IMR-90 (cell line): ENCODE results near the gene ANK3. TPM values are rescaled to one million over a fixed set of nuclear protein-coding genes. Genes with fewer than 3 reads are reported as not detected.

Source experiments
- ATAC-seq: fragments of 200-7000 bp; cut with Tn5 transposase; 2 replicates; pipeline ENCODE4 v1.9.1; 2020; ENCODE audit warnings: low read depth, mild to moderate bottlenecking, moderate library complexity
- BruUV-seq: library from RNA; stranded (reverse); fragments of 400-500 nt; replicated peaks from 2 replicates; lab custom pipeline; 2021; lab: Mats Ljungman, UMichigan
- CTCF ChIA-PET: fragments of 300-600 bp; formaldehyde crosslinking; extraction: SDS; loops from one replicate; lab custom pipeline; 2021; ENCODE audit warnings: antibody characterized with exemption; lab: Yijun Ruan, JAX
- POLR2A ChIA-PET: fragments of 300-600 bp; sonication (Branson Sonifier 250); formaldehyde crosslinking; loops from one replicate; lab custom pipeline; 2022; ENCODE audit warnings: antibody characterized with exemption; ENCODE audit not compliant: unreplicated experiment; lab: Charles Lee
- DNase-seq: peaks from one replicate; pipeline ENCODE4 v3.0.0; 2013
- H2AFZ ChIP-seq: replicated peaks from 2 replicates; pipeline ENCODE3; 2013; ENCODE audit warnings: low read length, mild to moderate bottlenecking; ENCODE audit not compliant: poor library complexity
- H2AK5ac ChIP-seq: 2 replicates; pipeline ENCODE4 v1.6.1; 2013; ENCODE audit warnings: low read depth, low read length, inconsistent platforms
- H2AK9ac ChIP-seq: replicated peaks from 2 replicates; pipeline ENCODE3; 2013; ENCODE audit warnings: mild to moderate bottlenecking, low read depth, low read length, moderate library complexity; ENCODE audit not compliant: poor library complexity
- H2BK120ac ChIP-seq: 2 replicates; pipeline ENCODE4 v1.6.1; 2013; ENCODE audit warnings: low read depth, low read length, inconsistent platforms
- H2BK15ac ChIP-seq: 3 replicates; pipeline ENCODE4 v1.6.1; 2013; ENCODE audit warnings: low read depth, low read length, inconsistent platforms
- H2BK20ac ChIP-seq: 2 replicates; pipeline ENCODE4 v1.6.1; 2013; ENCODE audit warnings: low read depth, mild to moderate bottlenecking, inconsistent platforms, low read length, moderate library complexity
- H2BK5ac ChIP-seq: 2 replicates; pipeline ENCODE4 v1.6.1; 2013; ENCODE audit warnings: mild to moderate bottlenecking, low read depth, low read length, inconsistent platforms; ENCODE audit not compliant: poor library complexity, severe bottlenecking
- H3K14ac ChIP-seq: replicated peaks from 2 replicates; pipeline ENCODE4 v1.6.1; 2013; ENCODE audit warnings: low read depth, low read length, inconsistent platforms
- H3K18ac ChIP-seq: 2 replicates; pipeline ENCODE4 v1.6.1; 2013; ENCODE audit warnings: low read depth, low read length, control low read depth
- H3K23ac ChIP-seq: 2 replicates; pipeline ENCODE4 v1.6.1; 2013; ENCODE audit warnings: low read depth, low read length, inconsistent platforms
- H3K27ac ChIP-seq: 2 replicates; pipeline ENCODE4 v1.5.1; 2013; ENCODE audit warnings: mild to moderate bottlenecking, control low read depth, low read length; ENCODE audit not compliant: insufficient read depth
- H3K27me3 ChIP-seq: 2 replicates; pipeline ENCODE4 v1.6.1; 2013; ENCODE audit warnings: low read length; ENCODE audit not compliant: control insufficient read depth, insufficient read depth
- H3K36me3 ChIP-seq: 2 replicates; pipeline ENCODE4 v1.6.1; 2013; ENCODE audit warnings: low read length, mixed read lengths; ENCODE audit not compliant: control insufficient read depth, insufficient read depth
- H3K4ac ChIP-seq: 2 replicates; pipeline ENCODE4 v1.6.1; 2013; ENCODE audit warnings: low read depth, low read length, inconsistent platforms
- H3K4me1 ChIP-seq: 2 replicates; pipeline ENCODE4 v1.6.1; 2013; ENCODE audit warnings: low read length, mixed read lengths; ENCODE audit not compliant: control insufficient read depth, insufficient read depth
- H3K4me2 ChIP-seq: 2 replicates; pipeline ENCODE4 v1.6.1; 2013; ENCODE audit warnings: low read depth, mild to moderate bottlenecking, control low read depth, low read length, moderate library complexity
- H3K4me3 ChIP-seq: 2 replicates; pipeline ENCODE4 v1.5.1; 2013; ENCODE audit warnings: low read depth, mild to moderate bottlenecking, control low read depth, low read length, moderate library complexity; ENCODE audit not compliant: insufficient read depth
- H3K56ac ChIP-seq: 2 replicates; pipeline ENCODE4 v1.6.1; 2013; ENCODE audit warnings: low read length, inconsistent platforms; ENCODE audit not compliant: insufficient read depth; ENCODE audit errors: extremely low read depth
- H3K79me1 ChIP-seq, 2 experiments: 2 replicates each; pipeline ENCODE4 v1.6.1; 2013; ENCODE audit warnings: low read length in 2 of 2, inconsistent platforms in 1 of 2, low read depth in 1 of 2
- H3K9ac ChIP-seq: 2 replicates; pipeline ENCODE4 v1.6.1; 2013; ENCODE audit warnings: low read depth, low read length, control low read depth
- H3K9me1 ChIP-seq: 2 replicates; pipeline ENCODE4 v1.6.1; 2013; ENCODE audit warnings: low read length, inconsistent platforms; ENCODE audit not compliant: insufficient read depth
- H3K9me3 ChIP-seq: 2 replicates; pipeline ENCODE4 v1.6.1; 2013; ENCODE audit warnings: low read length; ENCODE audit not compliant: control insufficient read depth, insufficient read depth
- H4K20me1 ChIP-seq: 2 replicates; pipeline ENCODE4 v1.6.1; 2013; ENCODE audit warnings: low read length, inconsistent platforms; ENCODE audit not compliant: insufficient read depth
- H4K5ac ChIP-seq: 2 replicates; pipeline ENCODE4 v1.6.1; 2013; ENCODE audit warnings: mild to moderate bottlenecking, low read depth, low read length, control low read depth
- H4K8ac ChIP-seq, 2 experiments: 2 replicates each; pipeline ENCODE4 v1.6.1; 2013; ENCODE audit warnings: low read depth in 2 of 2, low read length in 2 of 2, control low read depth in 1 of 2, inconsistent platforms in 1 of 2
- H4K91ac ChIP-seq: 2 replicates; pipeline ENCODE4 v1.6.1; 2013; ENCODE audit warnings: low read depth, low read length, inconsistent platforms; ENCODE audit not compliant: insufficient read depth
- CTCF ChIP-seq: conservative IDR thresholded peaks from 2 replicates; pipeline ENCODE4 v1.5.1; 2012; ENCODE audit warnings: mild to moderate bottlenecking, low read depth, low read length, improper control_type of control experiment
- MAFK ChIP-seq: IDR thresholded peaks from 2 replicates; pipeline ENCODE4 v1.6.1; 2012; ENCODE audit warnings: low read depth, low read length, improper control_type of control experiment
- POLR2A ChIP-seq: IDR thresholded peaks from 2 replicates; pipeline ENCODE4 v1.6.1; 2012; ENCODE audit warnings: mild to moderate bottlenecking, low read depth, low read length
- RAD21 ChIP-seq: IDR thresholded peaks from 2 replicates; pipeline ENCODE4 v1.6.1; 2012; ENCODE audit warnings: low read length, improper control_type of control experiment
- RCOR1 ChIP-seq: IDR thresholded peaks from 2 replicates; pipeline ENCODE4 v1.6.1; 2012; ENCODE audit warnings: mild to moderate bottlenecking, low read length, improper control_type of control experiment; ENCODE audit not compliant: insufficient replicate concordance
- SMC3 ChIP-seq: fragments of 150-350 bp; IDR thresholded peaks from 2 replicates; pipeline ENCODE4 v1.6.1; 2016; ENCODE audit warnings: low read depth, mild to moderate bottlenecking, antibody characterized with exemption, low read length, moderate library complexity
- USF2 ChIP-seq: fragments of 150-350 bp; IDR thresholded peaks from 2 replicates; pipeline ENCODE4 v1.6.1; 2017; ENCODE audit warnings: mild to moderate bottlenecking, antibody characterized with exemption, low read length, low read depth
- WGBS, 2 experiments: methylation state at CpG; one replicate each; pipeline versions ENCODE4 v1.1.5 to v1.1.7; 2013; ENCODE audit warnings: missing lambda C conversion rate in 2 of 2; ENCODE audit not compliant: insufficient read length in 1 of 2; ENCODE audit errors: extremely low coverage in 2 of 2; 5-methylcytosine and 5-hydroxymethylcytosine counted together
- dilution Hi-C: fragments of 300-500 bp; cut with HindIII; formaldehyde crosslinking; loops from one replicate; pipeline ENCODE4 v1.14.3; 2018; ENCODE audit warnings: low sequenced_read_pairs; ENCODE audit not compliant: unreplicated experiment
- in situ Hi-C: fragments of 300-500 bp; cut with MboI; formaldehyde crosslinking; loops from 3 replicates; pipeline ENCODE4 v1.14.3; 2019; ENCODE audit warnings: low sequenced_read_pairs, inconsistent platforms, mixed read lengths
- intact Hi-C: fragments of 100-400 bp; cut with micrococcal nuclease; formaldehyde crosslinking; loops from 2 replicates; pipeline ENCODE4 v1.10.0; 2022
- polyA plus RNA-seq, 3 experiments: library from polyadenylated mRNA; depleted of rRNA; stranded (reverse); fragments of >200 nt; gene quantifications; 2 replicates each; pipeline ENCODE4 v1.2.3, GENCODE V29; 2012; ENCODE audit warnings: low replicate concordance in 1 of 3
- total RNA-seq: library from RNA; depleted of rRNA; stranded (reverse); fragments of >200 nt; gene quantifications from 2 replicates; pipeline ENCODE4 v1.2.3, GENCODE V29; 2012

ANK3 gene
- total and polyA plus RNA-seq, 2 of the 4 experiments (the other 2 are of a cell fraction), result 0.63 to 1.8 TPM

- Histone ChIP-seq H3K79me1 (no peaks in the 10 kb centered on the region), H4K8ac (no peak overlapping the region), H3K18ac (no peak overlapping the region), H3K4me3 (no peak overlapping the region), H3K27ac (no peak overlapping the region), H2BK15ac (no peak overlapping the region), H2AK5ac (no peak overlapping the region), H2BK120ac (no peak overlapping the region), H3K4me2 (no peak overlapping the region), H3K36me3 (no peaks in the 10 kb centered on the region), H2AK9ac (no peak overlapping the region), H3K9me3 (no peaks in the 10 kb centered on the region), H3K27me3 (peaks cover 2% of the 10 kb centered on the region; the same call in 1 of the 2 replicates), H3K23ac (no peak overlapping the region), H4K5ac (no peak overlapping the region), H2BK20ac (no peak overlapping the region), H2BK5ac (no peak overlapping the region), H4K91ac (no peak overlapping the region), H3K4ac (no peak overlapping the region), H2AFZ (no peak overlapping the region), H4K20me1 (no peaks in the 10 kb centered on the region), H3K56ac (no peak overlapping the region), H3K4me1 (no peaks in the 10 kb centered on the region; the same call in none of the 2 replicates), H3K9ac (no peak overlapping the region), H3K14ac (no peak overlapping the region), H3K9me1 (no peaks in the 10 kb centered on the region)
- DNase-seq (no peak), ATAC-seq (no peak)
- in situ Hi-C loops (no loop called here), intact Hi-C loops (loop anchor here (10.0 kb wide), 1 partner anchor 540 kb away; the partner anchor contains the start of gene CDK1), dilution Hi-C loops (no loop called here)
- ChIA-PET CTCF (interaction anchor here (1.1 kb wide), 1 partner anchor 25 kb away, joined by 3 read pairs; no protein-coding TSS in a partner anchor), POLR2A (interaction anchor here (0.7 kb wide), 1 partner anchor 410 kb away, joined by 3 read pairs; no protein-coding TSS in a partner anchor)
- BruUV-seq, result no TSS peak
- WGBS, 2 experiments, result 100% methylated on average over 1 of the region's 4 CpGs; no CpG with 5 or more reads in 1 of the 2 experiments
- no peak for TF ChIP-seq RCOR1
- no peak for TF ChIP-seq USF2
- no peak for TF ChIP-seq MAFK
- no peak for TF ChIP-seq SMC3
- TF ChIP-seq POLR2A, result no peak
- TF ChIP-seq RAD21, result no peak
- TF ChIP-seq CTCF, result no peak
Measured at GRCh38 chr10:60234551-60234950, 155.1 kb downstream of the ANK3 start.
